Measurements from ENCODE around the gene PON1. TPM values are rescaled to one million over a fixed set of nuclear protein-coding genes. Genes with fewer than 3 reads are reported as not detected.

Gene PON1
- total RNA-seq, 1 donor from 2014 or later: 1.5 TPM

DNA sequence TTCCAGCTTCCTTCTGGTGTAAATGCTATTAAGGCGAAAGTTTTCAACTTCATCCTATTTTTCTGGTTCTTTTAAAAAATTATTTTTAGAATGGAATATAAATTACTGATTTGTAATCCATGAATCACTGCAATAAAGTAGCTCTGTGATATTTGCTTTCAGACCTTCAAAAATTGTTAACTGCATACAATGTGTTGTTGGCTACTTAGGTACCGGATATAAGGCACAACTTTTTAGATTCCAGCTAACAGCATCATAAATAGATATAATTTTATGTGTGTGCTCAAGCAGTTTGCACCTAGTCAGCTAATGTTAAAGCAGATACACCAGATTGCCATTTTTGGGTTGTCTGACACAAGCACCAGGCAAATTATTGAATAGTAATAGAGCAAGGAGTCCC, 58.7 kb downstream of the PON1 start:
- no peak for DNase-seq (ENCODE audit: low spot score)
- no peak overlapping the region for H3K27ac Mint-ChIP-seq (ENCODE audit: unreplicated experiment)
- TF ChIP-seq CTCF (IDR thresholded peaks at IDR 0.05; ENCODE audit: unreplicated experiment): no peak
- no peaks in the 10 kb centered on the region for H3K4me1 Mint-ChIP-seq (ENCODE audit: unreplicated experiment)
- no peaks in the 10 kb centered on the region for H3K9me3 Mint-ChIP-seq (ENCODE audit: unreplicated experiment)
- H3K36me3 Mint-ChIP-seq (ENCODE audit: low read depth, unreplicated experiment): no peaks in the 10 kb centered on the region
- no peak overlapping the region for H3K4me3 Mint-ChIP-seq (ENCODE audit: unreplicated experiment)
- H3K27me3 Mint-ChIP-seq (ENCODE audit: unreplicated experiment): no peaks in the 10 kb centered on the region

DNA sequence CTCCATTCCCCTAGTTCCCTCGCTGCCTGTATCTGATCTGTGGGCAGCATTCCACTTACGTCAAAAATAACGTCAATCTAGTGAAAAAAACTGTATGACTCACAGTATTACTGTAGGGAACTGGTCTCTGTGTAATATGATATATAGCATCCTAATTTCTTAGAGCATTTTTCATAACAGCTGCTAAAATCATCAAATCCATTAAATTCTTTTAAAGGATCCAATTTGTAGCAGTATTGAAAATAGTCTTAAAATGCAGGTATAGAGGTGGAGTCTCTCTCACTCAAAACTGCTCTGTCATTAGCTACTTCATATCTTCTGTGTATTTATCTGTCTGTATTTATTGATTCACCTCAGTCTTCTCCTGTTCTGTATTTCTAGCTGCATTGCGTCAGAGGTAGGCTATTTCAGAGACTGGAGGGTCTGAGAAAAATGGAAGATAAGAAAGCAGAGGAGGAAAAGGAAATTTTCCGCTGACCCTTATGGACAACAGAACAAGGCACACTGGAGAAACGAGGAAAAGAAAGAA, 59.9 kb downstream of the PON1 start:
- H3K9me3 Mint-ChIP-seq (ENCODE audit: unreplicated experiment): no peaks in the 10 kb centered on the region
- no peaks in the 10 kb centered on the region for H3K4me1 Mint-ChIP-seq (ENCODE audit: unreplicated experiment)
- no peaks in the 10 kb centered on the region for H3K36me3 Mint-ChIP-seq (ENCODE audit: low read depth, unreplicated experiment)
- no peaks in the 10 kb centered on the region for H3K27me3 Mint-ChIP-seq (ENCODE audit: unreplicated experiment)
- no peak overlapping the region for H3K27ac Mint-ChIP-seq (ENCODE audit: unreplicated experiment)
- no peak for TF ChIP-seq CTCF (IDR thresholded peaks at IDR 0.05; ENCODE audit: unreplicated experiment)
- H3K4me3 Mint-ChIP-seq (ENCODE audit: unreplicated experiment): no peak overlapping the region
- no peak for DNase-seq (ENCODE audit: low spot score)

GRCh38 chr7:95263785-95264362, 60.5 kb downstream of the PON1 start:
- H3K4me3 Mint-ChIP-seq (ENCODE audit: unreplicated experiment): no peak overlapping the region
- no peaks in the 10 kb centered on the region for H3K27me3 Mint-ChIP-seq (ENCODE audit: unreplicated experiment)
- no peaks in the 10 kb centered on the region for H3K4me1 Mint-ChIP-seq (ENCODE audit: unreplicated experiment)
- no peak for DNase-seq (ENCODE audit: low spot score)
- H3K36me3 Mint-ChIP-seq (ENCODE audit: low read depth, unreplicated experiment): no peaks in the 10 kb centered on the region
- TF ChIP-seq CTCF (IDR thresholded peaks at IDR 0.05; ENCODE audit: unreplicated experiment): no peak
- no peaks in the 10 kb centered on the region for H3K9me3 Mint-ChIP-seq (ENCODE audit: unreplicated experiment)
- no peak overlapping the region for H3K27ac Mint-ChIP-seq (ENCODE audit: unreplicated experiment)

DNA sequence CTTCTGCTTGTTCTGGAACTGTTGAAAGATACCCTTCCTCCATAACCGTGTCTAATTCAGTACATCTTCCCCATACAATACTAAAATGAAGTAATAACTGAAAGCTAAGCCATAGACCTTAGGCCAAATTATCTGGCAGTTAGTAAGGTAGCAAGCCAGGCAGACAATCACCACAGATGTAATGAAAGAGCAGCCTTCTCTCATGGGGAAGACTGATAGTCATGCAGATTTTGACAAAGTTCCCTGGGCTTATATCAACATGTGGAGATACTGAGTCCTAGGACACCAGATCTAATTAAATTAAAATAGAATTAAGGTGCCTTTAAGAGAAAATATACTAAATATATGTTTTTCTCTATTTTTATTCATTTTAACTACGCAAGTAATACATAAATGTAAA, 61.5 kb downstream of the PON1 start:
- Mint-ChIP-seq H3K4me1 (ENCODE audit: unreplicated experiment) (no peaks in the 10 kb centered on the region), H3K4me3 (ENCODE audit: unreplicated experiment) (no peak overlapping the region), H3K27ac (ENCODE audit: unreplicated experiment) (no peak overlapping the region), H3K27me3 (ENCODE audit: unreplicated experiment) (no peaks in the 10 kb centered on the region), H3K9me3 (ENCODE audit: unreplicated experiment) (no peaks in the 10 kb centered on the region), H3K36me3 (ENCODE audit: low read depth, unreplicated experiment) (no peaks in the 10 kb centered on the region)
- DNase-seq (ENCODE audit: low spot score): no peak
- no peak for TF ChIP-seq CTCF (IDR thresholded peaks at IDR 0.05; ENCODE audit: unreplicated experiment)

DNA sequence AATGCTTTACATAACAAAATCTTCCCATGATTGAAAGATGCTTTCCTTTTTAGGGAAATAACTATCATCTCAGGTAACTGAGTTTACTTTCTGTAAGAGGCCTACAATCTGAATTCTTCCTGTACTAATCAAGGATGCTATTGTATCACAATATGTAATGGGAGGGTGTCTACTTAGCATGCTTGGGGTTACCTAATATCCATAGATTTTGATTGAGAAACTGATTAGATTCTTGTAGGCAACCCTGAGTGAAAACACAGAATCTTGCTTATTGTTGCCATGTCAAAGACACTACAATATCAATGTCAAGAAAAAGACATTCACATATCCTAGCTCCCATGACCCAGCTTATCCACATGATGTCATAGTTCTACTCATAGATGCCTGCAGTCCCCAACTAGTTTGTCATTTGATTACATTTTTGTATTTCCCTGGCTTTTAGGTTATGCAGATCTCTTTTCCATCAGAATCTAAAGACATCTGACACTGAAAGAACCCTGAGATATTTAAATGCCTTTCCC, 62.4 kb downstream of the PON1 start:
- no peaks in the 10 kb centered on the region for H3K9me3 Mint-ChIP-seq (ENCODE audit: unreplicated experiment)
- no peaks in the 10 kb centered on the region for H3K27me3 Mint-ChIP-seq (ENCODE audit: unreplicated experiment)
- DNase-seq (ENCODE audit: low spot score): no peak
- H3K4me1 Mint-ChIP-seq (ENCODE audit: unreplicated experiment): no peaks in the 10 kb centered on the region
- H3K36me3 Mint-ChIP-seq (ENCODE audit: low read depth, unreplicated experiment): no peaks in the 10 kb centered on the region
- no peak overlapping the region for H3K27ac Mint-ChIP-seq (ENCODE audit: unreplicated experiment)
- TF ChIP-seq CTCF (IDR thresholded peaks at IDR 0.05; ENCODE audit: unreplicated experiment): no peak
- H3K4me3 Mint-ChIP-seq (ENCODE audit: unreplicated experiment): no peak overlapping the region
